Measurements from ENCODE around the gene IQSEC1. TPM values are rescaled to one million over a fixed set of nuclear protein-coding genes. Genes with fewer than 3 reads are reported as not detected.

The IQSEC1 gene
- total and polyA plus RNA-seq, 10 of the 15 experiments (the other 5 are each of a cell fraction or from before 2014, with no cell fraction given), result 0.92 to 55.2 (median 8.5) TPM

GRCh38 chr3:13115991-13116390, 42.8 kb upstream of the IQSEC1 start (continued):
- TF ChIP-seq KLF5 (IDR thresholded peaks at IDR 0.05; ENCODE audit: partially characterized antibody) (no peak), DPF2 (IDR thresholded peaks at IDR 0.05) (no peak), ZZZ3 (IDR thresholded peaks at IDR 0.05; ENCODE audit: control insufficient read depth, insufficient read length, low read depth) (no peak), EED (IDR thresholded peaks at IDR 0.05; ENCODE audit: low read depth) (no peak), HDAC6 (IDR thresholded peaks at IDR 0.05; ENCODE audit: unreplicated experiment) (no peak), RBBP5 (conservative IDR thresholded peaks at IDR 0.05) (no peak), CEBPB (IDR thresholded peaks at IDR 0.05; ENCODE audit: borderline replicate concordance in 1 of 2, low read depth in 2 of 2, low read length in 2 of 2) (no peak)
- TF ChIP-seq, protein P1, sequence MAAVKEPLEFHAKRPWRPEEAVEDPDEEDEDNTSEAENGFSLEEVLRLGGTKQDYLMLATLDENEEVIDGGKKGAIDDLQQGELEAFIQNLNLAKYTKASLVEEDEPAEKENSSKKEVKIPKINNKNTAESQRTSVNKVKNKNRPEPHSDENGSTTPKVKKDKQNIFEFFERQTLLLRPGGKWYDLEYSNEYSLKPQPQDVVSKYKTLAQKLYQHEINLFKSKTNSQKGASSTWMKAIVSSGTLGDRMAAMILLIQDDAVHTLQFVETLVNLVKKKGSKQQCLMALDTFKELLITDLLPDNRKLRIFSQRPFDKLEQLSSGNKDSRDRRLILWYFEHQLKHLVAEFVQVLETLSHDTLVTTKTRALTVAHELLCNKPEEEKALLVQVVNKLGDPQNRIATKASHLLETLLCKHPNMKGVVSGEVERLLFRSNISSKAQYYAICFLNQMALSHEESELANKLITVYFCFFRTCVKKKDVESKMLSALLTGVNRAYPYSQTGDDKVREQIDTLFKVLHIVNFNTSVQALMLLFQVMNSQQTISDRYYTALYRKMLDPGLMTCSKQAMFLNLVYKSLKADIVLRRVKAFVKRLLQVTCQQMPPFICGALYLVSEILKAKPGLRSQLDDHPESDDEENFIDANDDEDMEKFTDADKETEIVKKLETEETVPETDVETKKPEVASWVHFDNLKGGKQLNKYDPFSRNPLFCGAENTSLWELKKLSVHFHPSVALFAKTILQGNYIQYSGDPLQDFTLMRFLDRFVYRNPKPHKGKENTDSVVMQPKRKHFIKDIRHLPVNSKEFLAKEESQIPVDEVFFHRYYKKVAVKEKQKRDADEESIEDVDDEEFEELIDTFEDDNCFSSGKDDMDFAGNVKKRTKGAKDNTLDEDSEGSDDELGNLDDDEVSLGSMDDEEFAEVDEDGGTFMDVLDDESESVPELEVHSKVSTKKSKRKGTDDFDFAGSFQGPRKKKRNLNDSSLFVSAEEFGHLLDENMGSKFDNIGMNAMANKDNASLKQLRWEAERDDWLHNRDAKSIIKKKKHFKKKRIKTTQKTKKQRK (IDR thresholded peaks at IDR 0.05; ENCODE audit: low read depth, low read length), result no peak
- TF ChIP-seq, protein P2, sequence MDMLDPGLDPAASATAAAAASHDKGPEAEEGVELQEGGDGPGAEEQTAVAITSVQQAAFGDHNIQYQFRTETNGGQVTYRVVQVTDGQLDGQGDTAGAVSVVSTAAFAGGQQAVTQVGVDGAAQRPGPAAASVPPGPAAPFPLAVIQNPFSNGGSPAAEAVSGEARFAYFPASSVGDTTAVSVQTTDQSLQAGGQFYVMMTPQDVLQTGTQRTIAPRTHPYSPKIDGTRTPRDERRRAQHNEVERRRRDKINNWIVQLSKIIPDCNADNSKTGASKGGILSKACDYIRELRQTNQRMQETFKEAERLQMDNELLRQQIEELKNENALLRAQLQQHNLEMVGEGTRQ (IDR thresholded peaks at IDR 0.05; ENCODE audit: borderline replicate concordance, low read depth, low read length), result no peak

DNA sequence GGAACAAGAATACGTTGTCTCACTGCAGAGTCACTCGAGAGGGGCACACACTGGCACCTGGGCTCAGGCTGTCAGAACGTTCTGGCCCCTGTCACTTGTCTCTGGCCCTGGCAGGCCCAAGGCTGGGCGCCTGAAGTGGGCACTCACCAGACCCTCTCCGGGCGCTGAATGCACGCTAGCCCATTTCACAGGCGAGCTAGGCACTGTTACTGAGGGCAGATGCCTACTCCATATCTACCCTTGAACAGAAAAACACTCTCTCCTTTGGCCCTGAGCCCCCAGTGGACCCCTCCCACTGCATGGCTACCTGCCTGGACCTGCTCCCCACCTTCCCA, 42.3 kb upstream of the IQSEC1 start:
- Histone ChIP-seq H3K4me2 (ENCODE audit: control insufficient read depth, insufficient read depth) (no peak overlapping the region), H3K4me1 (ENCODE audit: control insufficient read depth, insufficient read depth, low read length) (peaks cover 9% of the 10 kb centered on the region), H3K4me3 (no peak overlapping the region), H3K9me3 (replicated peaks; ENCODE audit: control insufficient read depth, insufficient read depth, low read length) (no peaks in the 10 kb centered on the region), H3K79me2 (ENCODE audit: control insufficient read depth, insufficient read depth, low read length) (no peaks in the 10 kb centered on the region), H3K36me3 (ENCODE audit: control insufficient read depth in 2 of 2, insufficient read depth in 2 of 2, low read length in 1 of 2) (no peaks in the 10 kb centered on the region), H4K20me1 (ENCODE audit: control insufficient read depth, insufficient read depth) (no peaks in the 10 kb centered on the region), H2AFZ (ENCODE audit: control insufficient read depth, low read depth, low read length) (no peak overlapping the region), H3K27me3 (replicated peaks in 1 of 2; ENCODE audit: control insufficient read depth in 2 of 2, insufficient read depth in 2 of 2, low read length in 1 of 2) (no peaks in the 10 kb centered on the region; a peak in 1 of 4 replicates), H3K27ac (ENCODE audit: control insufficient read depth, insufficient read depth) (no peak overlapping the region), H3K9ac (ENCODE audit: control insufficient read depth, insufficient read depth, low read length) (no peak overlapping the region)
- intact Hi-C loops (cut with micrococcal nuclease; ENCODE audit: unreplicated experiment), result no loop called here
- SMC1A ChIA-PET (ENCODE audit: uncharacterized antibody, unreplicated experiment), result no interaction called here
- no peak for FAIRE-seq
- DNase-seq (ENCODE audit: low read depth, low spot score), result no peak
- WGBS (ENCODE audit: insufficient coverage, insufficient replicate concordance, low lambda C conversion rate, missing lambda C conversion rate), result 37% methylated on average over 8 of the region's 8 CpGs
- TF ChIP-seq IRF4 (IDR thresholded peaks at IDR 0.05; ENCODE audit: low read depth, low read length) (no peak), JUND (IDR thresholded peaks at IDR 0.05; ENCODE audit: low read depth, low read length) (no peak), ZBTB33 (IDR thresholded peaks at IDR 0.05) (no peak)
- in situ Hi-C loops (cut with MboI), result no loop called here
- ATAC-seq, result no peak
- CTCF ChIA-PET, result interaction anchor here (0.6 to 1.2 kb wide), 3 partner anchors 24 to 337 kb away, joined by 3 to 6 read pairs (median 3); no protein-coding TSS in a partner anchor
- RAD21 ChIA-PET (ENCODE audit: unreplicated experiment), result no interaction called here
- POLR2A ChIA-PET, result no interaction called here
- BruUV-seq (replicated peaks), result no TSS peak

Measured in GM12878 (cell line).